HEK293 (cell line): ENCODE results near the gene SAP30.

Source experiments
- CTCF ChIA-PET: fragments of 350-600 bp; formaldehyde crosslinking; extraction: SDS; loops from one replicate; lab custom pipeline; 2021; ENCODE audit warnings: antibody characterized with exemption; lab: Yijun Ruan, JAX
- POLR2A ChIA-PET: fragments of 300-600 bp; formaldehyde crosslinking; extraction: SDS; loops from one replicate; lab custom pipeline; 2020; ENCODE audit warnings: antibody characterized with exemption, inconsistent platforms; lab: Yijun Ruan, JAX
- H3K27ac ChIP-seq: fragments of 200-500 bp; sonication (Bioruptor generic); 2 replicates; pipeline ENCODE4 v1.5.1; 2014; ENCODE audit warnings: low read depth, low read length, control low read depth, inconsistent platforms; ENCODE audit errors: extremely low read depth
- H3K36me3 ChIP-seq, 2 experiments: fragments of 200-500 bp in 1 of 2; sonication (Bioruptor generic) in 1 of 2; 1 replicate in 1 of 2; 2 replicates in 1 of 2; pipeline ENCODE4 v1.5.1; 2014 to 2017; ENCODE audit warnings: inconsistent platforms in 2 of 2, low read length in 2 of 2; ENCODE audit not compliant: control insufficient read depth in 2 of 2, insufficient read depth in 1 of 2
- H3K4me1 ChIP-seq: fragments of 200-500 bp; sonication (Bioruptor generic); 2 replicates; pipeline ENCODE4 v1.5.1; 2014; ENCODE audit warnings: mild to moderate bottlenecking, low read length, inconsistent platforms; ENCODE audit not compliant: control insufficient read depth, insufficient read depth
- H3K4me3 ChIP-seq: 2 replicates; pipeline ENCODE4 v1.5.1; 2011; ENCODE audit warnings: low read depth, mild to moderate bottlenecking, control low read depth, low read length, moderate library complexity
- H3K9me3 ChIP-seq: fragments of 200-500 bp; sonication (Bioruptor generic); 2 replicates; pipeline ENCODE4 v1.5.1; 2014; ENCODE audit warnings: low read depth, low read length, inconsistent platforms; ENCODE audit not compliant: control insufficient read depth, insufficient read depth
- KLF1 ChIP-seq: fragments of 450-650 bp; formaldehyde crosslinking; IDR thresholded peaks from 2 replicates; pipeline ENCODE4 v1.5.1; 2016; ENCODE audit warnings: missing biosample characterization, missing genetic modification characterization
- MEIS1 ChIP-seq: sonication (generic); formaldehyde crosslinking; IDR thresholded peaks from 2 replicates; pipeline ENCODE4 v1.8.1; 2022; ENCODE audit warnings: missing genetic modification reagents, mild to moderate bottlenecking, borderline replicate concordance
- PATZ1 ChIP-seq: fragments of 450-650 bp; formaldehyde crosslinking; IDR thresholded peaks from 2 replicates; pipeline ENCODE4 v1.5.1; 2016; ENCODE audit warnings: missing biosample characterization, missing genetic modification characterization
- PRDM2 ChIP-seq: fragments of 450-650 bp; formaldehyde crosslinking; IDR thresholded peaks from 2 replicates; pipeline ENCODE4 v1.5.1; 2016; ENCODE audit warnings: missing biosample characterization, missing genetic modification characterization, borderline replicate concordance
- SALL2 ChIP-seq: fragments of 450-650 bp; formaldehyde crosslinking; IDR thresholded peaks from 2 replicates; pipeline ENCODE4 v1.5.0; 2017; ENCODE audit warnings: missing biosample characterization, mild to moderate bottlenecking, missing genetic modification characterization, borderline replicate concordance
- TRIM28 ChIP-seq: IDR thresholded peaks from 2 replicates; pipeline ENCODE4 v1.6.1; 2011; ENCODE audit warnings: low read length, control low read depth, borderline replicate concordance
- ZNF354C ChIP-seq: fragments of 450-650 bp; formaldehyde crosslinking; IDR thresholded peaks from 2 replicates; pipeline ENCODE4 v1.5.1; 2016; ENCODE audit warnings: missing biosample characterization, missing genetic modification characterization, low read depth, borderline replicate concordance
- ZNF514 ChIP-seq: fragments of 450-650 bp; formaldehyde crosslinking; IDR thresholded peaks from 2 replicates; pipeline ENCODE4 v1.5.1; 2016; ENCODE audit warnings: missing biosample characterization, missing genetic modification characterization
- ZNF629 ChIP-seq: fragments of 450-650 bp; formaldehyde crosslinking; IDR thresholded peaks from 2 replicates; pipeline ENCODE4 v1.5.1; 2017; ENCODE audit warnings: missing biosample characterization, missing genetic modification characterization
- ZNF843 ChIP-seq: fragments of 450-650 bp; formaldehyde crosslinking; IDR thresholded peaks from 2 replicates; pipeline ENCODE4 v1.5.1; 2016; ENCODE audit warnings: missing biosample characterization, missing genetic modification characterization
- ZSCAN16 ChIP-seq: fragments of 450-650 bp; formaldehyde crosslinking; IDR thresholded peaks from 2 replicates; pipeline ENCODE4 v1.5.1; 2016; ENCODE audit warnings: missing biosample characterization, missing genetic modification characterization

Gene SAP30

DNA sequence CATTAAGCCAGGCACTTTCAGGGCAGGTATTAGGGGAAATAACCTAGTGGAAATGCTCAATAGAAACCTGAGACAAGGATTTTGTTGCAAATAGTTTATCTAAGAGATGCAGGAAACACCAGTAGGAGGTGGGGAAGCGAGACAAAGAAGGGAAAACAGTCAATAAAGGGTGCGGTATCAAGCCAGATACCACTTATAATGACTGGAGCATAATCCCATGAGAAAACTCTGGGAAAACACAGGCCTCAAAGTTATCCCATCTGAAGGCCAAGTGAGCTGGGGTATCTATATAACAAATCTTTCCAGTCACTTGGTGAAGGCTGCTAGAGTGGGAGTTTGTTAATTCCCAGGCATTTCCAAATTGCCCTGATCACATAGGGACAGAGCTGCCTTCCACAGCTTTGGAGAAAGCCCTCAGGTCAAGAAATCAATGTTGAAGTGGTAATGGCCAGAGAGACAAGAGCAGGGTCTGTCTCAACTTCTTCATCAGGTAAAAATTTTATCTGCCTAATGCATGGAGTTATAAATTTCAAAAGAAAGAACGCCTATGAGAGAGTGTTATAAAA lies 26.8 kb upstream of the SAP30 start:
- CTCF ChIA-PET = no interaction called here
- TF ChIP-seq PRDM2 (tag by site-specific recombination) (no peak), SALL2 (tag by site-specific recombination) (no peak)

DNA sequence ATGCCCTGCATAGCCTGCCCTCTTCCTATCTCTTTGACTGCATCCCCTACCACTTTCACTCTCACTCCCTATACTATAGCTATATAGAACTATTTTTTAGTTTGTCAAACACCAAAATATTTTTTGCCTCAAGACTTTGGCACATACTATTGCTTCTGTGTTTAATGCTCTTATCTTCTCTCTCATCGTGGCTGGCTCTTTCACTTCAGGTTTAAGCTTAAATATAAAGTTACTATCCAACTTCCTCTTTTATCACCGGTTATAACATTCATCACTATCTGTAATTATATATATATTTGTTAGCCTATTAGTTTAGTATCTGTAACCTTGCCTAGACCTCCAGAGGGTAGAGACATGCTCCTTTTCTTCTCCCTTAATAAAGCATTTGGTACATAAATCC lies 25.1 kb upstream of the SAP30 start:
- CTCF ChIA-PET = interaction anchor here (0.7 to 1.0 kb wide), 4 partner anchors 9 to 24 kb away, joined by 3 to 4 read pairs (median 3); no protein-coding TSS in a partner anchor
- TF ChIP-seq ZNF629 (tag by site-specific recombination) = no peak
- TF ChIP-seq ZNF514 (tag by site-specific recombination) = no peak
- no peak for TF ChIP-seq KLF1
- Histone ChIP-seq H3K4me3 (no peak overlapping the region), H3K9me3 (no peaks in the 10 kb centered on the region), H3K4me1 (no peaks in the 10 kb centered on the region), H3K27ac (no peak overlapping the region), H3K36me3 (no peaks in the 10 kb centered on the region)
- POLR2A ChIA-PET = interaction anchor here (1.0 to 2.5 kb wide), 4 partner anchors 11 to 26 kb away, joined by 3 to 31 read pairs (median 6); partner anchors contain the start of gene HMGB2

More for the DNA sequence above, 26.8 kb upstream of the SAP30 start:
- POLR2A ChIA-PET = interaction anchor here (1.7 kb wide), 1 partner anchor 9 kb away, joined by 6 read pairs; the partner anchor contains the start of gene HMGB2
- no peaks in the 10 kb centered on the region for H3K36me3 ChIP-seq
- no peak overlapping the region for H3K4me3 ChIP-seq
- H3K9me3 ChIP-seq = no peaks in the 10 kb centered on the region
- no peaks in the 10 kb centered on the region for H3K4me1 ChIP-seq
- no peak overlapping the region for H3K27ac ChIP-seq

DNA sequence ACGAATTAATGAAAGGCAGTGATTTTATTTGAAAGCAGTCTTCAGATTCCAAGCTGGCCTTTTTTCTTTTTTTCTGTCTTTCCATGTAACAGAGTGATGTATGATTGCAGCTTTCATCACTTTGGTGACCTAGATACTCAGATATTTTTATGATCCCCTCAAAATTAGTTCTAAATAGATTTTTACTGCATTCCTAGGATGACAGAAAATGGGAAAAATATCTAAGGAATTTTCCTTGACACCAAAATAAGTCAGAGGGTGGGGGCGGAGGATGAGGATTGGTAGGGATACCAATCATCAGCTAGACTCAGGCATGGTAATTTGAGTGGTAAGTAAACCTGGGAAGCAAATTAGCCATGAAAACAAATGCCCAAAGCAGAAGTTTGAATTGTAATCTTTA lies 24.7 kb upstream of the SAP30 start:
- no peaks in the 10 kb centered on the region for H3K36me3 ChIP-seq
- TF ChIP-seq ZNF843 = no peak
- no peak for TF ChIP-seq TRIM28
- H3K27ac ChIP-seq = no peak overlapping the region
- ChIA-PET POLR2A (interaction anchor here (1.0 to 2.5 kb wide), 4 partner anchors 11 to 26 kb away, joined by 3 to 31 read pairs (median 6); partner anchors contain the start of gene HMGB2), CTCF (interaction anchor here (0.7 to 1.7 kb wide), 4 partner anchors 10 to 28 kb away, joined by 3 to 4 read pairs (median 3); no protein-coding TSS in a partner anchor)
- no peaks in the 10 kb centered on the region for H3K9me3 ChIP-seq
- no peak overlapping the region for H3K4me3 ChIP-seq
- no peaks in the 10 kb centered on the region for H3K4me1 ChIP-seq

DNA sequence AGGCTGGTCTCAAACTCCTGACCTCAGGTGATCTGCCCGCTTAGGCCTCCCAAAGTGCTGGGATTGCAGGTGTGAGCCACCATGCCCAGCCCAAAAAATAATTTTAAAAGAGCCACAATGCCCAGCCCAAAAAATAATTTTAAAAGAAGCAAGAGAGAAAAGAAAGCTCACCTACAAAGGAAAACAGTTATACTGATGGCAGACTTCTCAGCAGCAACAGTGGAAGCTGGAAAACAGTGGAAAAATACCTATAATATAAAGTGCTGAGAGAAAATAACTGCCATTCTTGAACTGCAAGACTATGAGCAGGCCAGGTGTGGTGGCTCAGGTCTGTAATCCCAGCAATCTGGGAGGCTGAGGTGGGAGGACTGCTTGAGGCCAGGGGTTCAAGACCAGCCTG lies 23.3 kb upstream of the SAP30 start:
- H3K4me3 ChIP-seq = no peak overlapping the region
- H3K9me3 ChIP-seq = no peaks in the 10 kb centered on the region
- no peak overlapping the region for H3K27ac ChIP-seq
- ChIA-PET POLR2A (interaction anchor here (1.2 kb wide), 1 partner anchor 13 kb away, joined by 5 read pairs; the partner anchor contains the start of gene HMGB2), CTCF (interaction anchor here (0.7 to 1.7 kb wide), 2 partner anchors 13 to 306 kb away, joined by 3 to 4 read pairs; no protein-coding TSS in a partner anchor)
- no peak for TF ChIP-seq ZNF354C
- no peak for TF ChIP-seq MEIS1 (CRISPR knock-in tag)
- TF ChIP-seq PATZ1 = no peak
- TF ChIP-seq ZSCAN16 = no peak
- no peaks in the 10 kb centered on the region for H3K36me3 ChIP-seq
- H3K4me1 ChIP-seq = no peaks in the 10 kb centered on the region
